GM19099 (cell line): ENCODE measurements around the gene HVCN1.

ENCODE experiments used
- POLR2A ChIP-seq: IDR thresholded peaks from 3 replicates; pipeline ENCODE4 v1.6.1; 2011; ENCODE audit warnings: low read depth; ENCODE audit not compliant: insufficient read length; ENCODE audit errors: extremely low read depth

Gene HVCN1

GRCh38 chr12:110688446-110689280, at the start of gene HVCN1:
TSS of gene HVCN1 (minus strand) at chr12:110689115. CDS start at chr12:110683245, 5,870 bp downstream.
- TF ChIP-seq POLR2A, result peak; percentile 62

GRCh38 chr12:110737532-110737931, 48.6 kb upstream of the HVCN1 start:
- TF ChIP-seq POLR2A, result no peak

GRCh38 chr12:110733900-110734299, 45.0 kb upstream of the HVCN1 start:
- no peak for TF ChIP-seq POLR2A

GRCh38 chr12:110733089-110733715, 44.3 kb upstream of the HVCN1 start:
- TF ChIP-seq POLR2A, result no peak

GRCh38 chr12:110732572-110732971, 43.7 kb upstream of the HVCN1 start:
- TF ChIP-seq POLR2A, result no peak

GRCh38 chr12:110731479-110731878, 42.6 kb upstream of the HVCN1 start:
- TF ChIP-seq POLR2A, result no peak

- TF ChIP-seq POLR2A, result no peak
These were observed 39.7 kb upstream of the HVCN1 start for GRCh38 chr12:110728628-110729027.

GRCh38 chr12:110726708-110727369, 37.9 kb upstream of the HVCN1 start:
- no peak for TF ChIP-seq POLR2A

- no peak for TF ChIP-seq POLR2A
These were observed 37.1 kb upstream of the HVCN1 start for GRCh38 chr12:110726028-110726427.

GRCh38 chr12:110725267-110725666, 36.4 kb upstream of the HVCN1 start:
- no peak for TF ChIP-seq POLR2A

GRCh38 chr12:110721570-110721969, 32.7 kb upstream of the HVCN1 start:
- TF ChIP-seq POLR2A, result no peak

GRCh38 chr12:110720516-110720915, 31.6 kb upstream of the HVCN1 start:
- TF ChIP-seq POLR2A, result no peak

- TF ChIP-seq POLR2A, result no peak
These were observed 29.4 kb upstream of the HVCN1 start for GRCh38 chr12:110718222-110718908.

GRCh38 chr12:110717037-110717436, 28.1 kb upstream of the HVCN1 start:
- no peak for TF ChIP-seq POLR2A

GRCh38 chr12:110708917-110709316, 20.0 kb upstream of the HVCN1 start:
- TF ChIP-seq POLR2A, result no peak
